Right lung (tissue), 5 donors: ENCODE measurements around the gene TMEM38A. TPM values are rescaled to one million over a fixed set of nuclear protein-coding genes. Genes with fewer than 3 reads are reported as not detected.

Experiments used
- polyA plus RNA-seq, 5 donors: library from polyadenylated mRNA; unstranded; fragments of 120-200 nt; gene quantifications; one replicate each; pipeline versions ENCODE4 v1.2.1 to v1.2.3, GENCODE V29; 2013; ENCODE audit warnings: inconsistent platforms in 1 of 5, low replicate concordance in 1 of 5; ENCODE audit not compliant: insufficient read length in 5 of 5, insufficient read depth in 1 of 5

TMEM38A gene
- polyA plus RNA-seq, 5 donors, result 3.2 to 8.9 (median 3.8) TPM

Other genes starting within 250 kb of the TMEM38A start
- 10 to 100 TPM; 26.8 to 35.5 (median 33.4) TPM for gene EPS15L1, start 189.2 kb upstream of the TMEM38A start, polyA plus RNA-seq
- gene CALR3, start 165.0 kb upstream of the TMEM38A start, polyA plus RNA-seq, result under 1 TPM in 1 of 5 donors, not detected in 4; 0.14 TPM
- 10 to 100 TPM; 13.1 to 19.2 (median 15.5) TPM for gene C19orf44, start 164.7 kb upstream of the TMEM38A start, polyA plus RNA-seq
- gene CHERP, start 118.7 kb upstream of the TMEM38A start, polyA plus RNA-seq, result 10 to 100 TPM; 29.2 to 52.3 (median 39.9) TPM
- 10 to 100 TPM; 37.8 to 52.5 (median 43.5) TPM for gene SLC35E1, start 88.7 kb upstream of the TMEM38A start, polyA plus RNA-seq
- 10 to 100 TPM in 1 of 5 donors, 1 to 10 TPM in 4; 6.6 to 10.2 (median 8.0) TPM for gene MED26, start 32.9 kb upstream of the TMEM38A start, polyA plus RNA-seq
- gene SMIM7, start 995 bp upstream of the TMEM38A start, polyA plus RNA-seq, result 100 to 1,000 TPM in 3 of 5 donors, 10 to 100 TPM in 2; 90.5 to 106 (median 100) TPM
- gene NWD1, start 58.7 kb downstream of the TMEM38A start, polyA plus RNA-seq, result under 1 TPM; 0.07 to 0.69 (median 0.47) TPM
- gene SIN3B, start 168.3 kb downstream of the TMEM38A start, polyA plus RNA-seq, result 10 to 100 TPM; 51.2 to 83.5 (median 72.8) TPM
- 1 to 10 TPM in 4 of 5 donors, under 1 TPM in 1; 0.61 to 1.5 (median 1.3) TPM for gene F2RL3, start 227.9 kb downstream of the TMEM38A start, polyA plus RNA-seq